NCI-H146 treated with DMSO at 0.1 percent for 48 hours (cell line): Measurements from ENCODE around the gene PDZD7.

Source experiments
- DNase-seq: peaks from one replicate; lab custom pipeline; 2025; ENCODE audit not compliant: unreplicated experiment; lab: John Stamatoyannopoulos, UW

The PDZD7 gene

GRCh38 chr10:100969187-100970075 lies 61.5 kb downstream of the PDZD7 start, which contains the start of gene SEMA4G:
TSS of gene SEMA4G (plus strand) at chr10:100969504. CDS start at chr10:100972913, 3,409 bp downstream.
- DNase-seq: peak; percentile 40

GRCh38 chr10:100968863-100969186 lies 62.1 kb downstream of the PDZD7 start:
- no peak for DNase-seq

- DNase-seq: no peak
Measured at GRCh38 chr10:100968062-100968736, 62.7 kb downstream of the PDZD7 start.

- no peak for DNase-seq
Measured at GRCh38 chr10:100967332-100967731, 63.6 kb downstream of the PDZD7 start.

- DNase-seq: no peak
Measured at GRCh38 chr10:100966887-100967286, 64.0 kb downstream of the PDZD7 start.

- no peak for DNase-seq
Measured at GRCh38 chr10:100965820-100966219, 65.1 kb downstream of the PDZD7 start.

GRCh38 chr10:100963826-100964225 lies 67.1 kb downstream of the PDZD7 start:
- DNase-seq: no peak

GRCh38 chr10:100962351-100963080 lies 68.4 kb downstream of the PDZD7 start:
- no peak for DNase-seq

- no peak for DNase-seq
Measured at GRCh38 chr10:100960251-100960650, 70.7 kb downstream of the PDZD7 start.
